Astrocyte (in vitro differentiated cells and primary cell): ENCODE measurements around the gene BBIP1. TPM values are rescaled to one million over a fixed set of nuclear protein-coding genes. Genes with fewer than 3 reads are reported as not detected.
A peak's percentile ranks its signal among the peaks of the same experiment; 100 is the strongest.
"Not testable (repeated sequence)": the region's sequence is repeated elsewhere in the genome, so short reads cannot be mapped to it uniquely, and the experiment has no call there.

Experiments
- DNase-seq: peaks from one replicate; pipeline ENCODE4 v3.0.0-alpha.2; 2010; ENCODE audit warnings: low read depth
- FAIRE-seq: peaks from 2 replicates; lab custom pipeline; 2011; peaks lifted over from hg19 to GRCh38; lab: Jason Lieb, UNC
- H2AFZ ChIP-seq: 2 replicates; pipeline ENCODE4 v1.6.0; 2012; ENCODE audit warnings: low read depth, low read length, inconsistent platforms
- H3K27ac ChIP-seq: 2 replicates; pipeline ENCODE4 v1.5.1; 2011; ENCODE audit warnings: low read depth, low read length, inconsistent platforms
- H3K27me3 ChIP-seq: 2 replicates; pipeline ENCODE4 v1.6.0; 2011; ENCODE audit warnings: low read length, inconsistent platforms; ENCODE audit not compliant: insufficient read depth
- H3K36me3 ChIP-seq: 2 replicates; pipeline ENCODE4 v1.5.1; 2011; ENCODE audit warnings: low read length, inconsistent platforms; ENCODE audit not compliant: insufficient read depth
- H3K4me1 ChIP-seq: 2 replicates; pipeline ENCODE4 v1.5.1; 2011; ENCODE audit warnings: low read length, inconsistent platforms; ENCODE audit not compliant: insufficient read depth
- H3K4me2 ChIP-seq: 2 replicates; pipeline ENCODE4 v1.6.0; 2012; ENCODE audit warnings: low read length, inconsistent platforms
- H3K4me3 ChIP-seq: 2 replicates; pipeline ENCODE4 v1.5.1; 2011; ENCODE audit warnings: low read depth, mild to moderate bottlenecking, low read length, inconsistent platforms; ENCODE audit not compliant: insufficient read depth
- H3K79me2 ChIP-seq: 2 replicates; pipeline ENCODE4 v1.6.0; 2012; ENCODE audit warnings: mild to moderate bottlenecking, low read length, inconsistent platforms; ENCODE audit not compliant: insufficient read depth
- H3K9ac ChIP-seq: 2 replicates; pipeline ENCODE4 v1.6.0; 2012; ENCODE audit warnings: mild to moderate bottlenecking, low read length, inconsistent platforms
- H3K9me3 ChIP-seq: 2 replicates; pipeline ENCODE4 v1.5.1; 2012; ENCODE audit warnings: low read depth, mild to moderate bottlenecking, low read length, inconsistent platforms; ENCODE audit not compliant: insufficient read depth
- H4K20me1 ChIP-seq: 2 replicates; pipeline ENCODE4 v1.6.0; 2012; ENCODE audit warnings: low read length, inconsistent platforms; ENCODE audit not compliant: insufficient read depth
- H3K27ac Mint-ChIP-seq: one replicate; pipeline ENCODE4 v1.8.0; 2021; ENCODE audit warnings: mild to moderate bottlenecking, mixed read lengths; ENCODE audit not compliant: unreplicated experiment
- H3K27me3 Mint-ChIP-seq: one replicate; pipeline ENCODE4 v1.8.0; 2021; ENCODE audit warnings: low read depth, mixed read lengths; ENCODE audit not compliant: unreplicated experiment
- H3K36me3 Mint-ChIP-seq: one replicate; pipeline ENCODE4 v1.8.0; 2021; ENCODE audit warnings: low read depth, mixed read lengths; ENCODE audit not compliant: unreplicated experiment
- H3K4me1 Mint-ChIP-seq: one replicate; pipeline ENCODE4 v1.8.0; 2021; ENCODE audit warnings: low read depth, mixed read lengths; ENCODE audit not compliant: unreplicated experiment
- H3K4me3 Mint-ChIP-seq: one replicate; pipeline ENCODE4 v1.8.0; 2021; ENCODE audit warnings: mild to moderate bottlenecking, moderate library complexity, mixed read lengths; ENCODE audit not compliant: unreplicated experiment
- H3K9me3 Mint-ChIP-seq: one replicate; pipeline ENCODE4 v1.8.0; 2021; ENCODE audit warnings: mild to moderate bottlenecking, mixed read lengths; ENCODE audit not compliant: unreplicated experiment
- EZH2 ChIP-seq: IDR thresholded peaks from 2 replicates; pipeline ENCODE4 v1.6.1; 2012; ENCODE audit warnings: mild to moderate bottlenecking, low read length, inconsistent platforms; ENCODE audit not compliant: insufficient read depth
- total RNA-seq: library from RNA; stranded (reverse); gene quantifications from 2 replicates; pipeline ENCODE4 v1.2.1, GENCODE V29; 2021
- TF ChIP-seq, protein P1 (sequence below): IDR thresholded peaks from 2 replicates; pipeline ENCODE4 v1.5.1; 2011; ENCODE audit warnings: low read depth, mild to moderate bottlenecking, inconsistent platforms, low read length, moderate library complexity; ENCODE audit not compliant: insufficient read depth

BBIP1 gene
- total RNA-seq, 1 donor from 2014 or later, result 24.1 TPM

DNA sequence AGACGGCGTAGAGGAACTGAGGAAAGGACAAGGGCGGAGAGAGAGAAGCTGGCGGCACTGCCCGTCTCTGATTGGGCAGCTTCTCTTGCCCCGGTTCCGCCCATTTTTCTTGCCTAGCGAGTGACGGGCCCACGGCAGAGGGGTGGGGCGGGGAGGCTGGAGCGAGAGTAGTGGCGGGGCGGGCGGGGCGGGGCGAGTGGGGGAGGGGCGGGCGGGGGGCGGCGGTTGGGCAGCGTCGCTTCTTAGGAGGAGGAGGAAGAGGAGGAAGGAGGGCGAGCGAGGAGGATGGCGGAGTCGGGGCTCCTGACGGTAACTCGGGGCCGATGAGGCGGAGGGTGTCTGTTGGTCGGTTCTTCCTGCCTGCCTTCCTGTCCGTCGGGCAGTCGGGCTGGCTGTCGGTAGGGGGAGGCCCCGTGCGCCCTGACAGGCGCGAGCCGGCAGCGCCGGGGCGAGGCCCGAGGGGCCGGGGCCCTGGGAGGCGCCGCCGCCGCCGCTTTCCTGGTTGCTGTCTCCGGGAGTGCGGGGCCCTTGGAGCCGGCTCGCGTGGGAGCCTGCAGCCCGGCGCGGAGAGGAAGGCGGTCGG is 460 bp upstream of the BBIP1 start, which contains the start of gene SHOC2:
TSS of gene SHOC2 (plus strand) at position 256 of the 583 bp plus-strand sequence. CDS start 44,755 bp downstream, outside the sequence.
- H3K27ac Mint-ChIP-seq, result peak within 1 kb of the TSS; percentile 99
- Histone ChIP-seq H3K36me3 (no peaks in the 10 kb centered on the region), H3K9ac (peak within 1 kb of the TSS; percentile 96), H3K27me3 (no peaks in the 10 kb centered on the region), H3K4me1 (peaks cover 20% of the 10 kb centered on the region), H3K9me3 (no peaks in the 10 kb centered on the region), H3K79me2 (peaks cover 46% of the 10 kb centered on the region), H3K27ac (peak within 1 kb of the TSS; percentile 99), H2AFZ (peak within 1 kb of the TSS; percentile 83), H3K4me2 (peak within 1 kb of the TSS; percentile 93), H4K20me1 (peaks cover 34% of the 10 kb centered on the region), H3K4me3 (peak within 1 kb of the TSS; percentile 97)
- peak within 1 kb of the TSS; percentile 100 for H3K4me3 Mint-ChIP-seq
- no peaks in the 10 kb centered on the region for H3K9me3 Mint-ChIP-seq
- no peak for DNase-seq
- FAIRE-seq, result no peak
- TF ChIP-seq EZH2, result no peak
- H3K4me1 Mint-ChIP-seq, result peaks cover 31% of the 10 kb centered on the region
- H3K36me3 Mint-ChIP-seq, result no peaks in the 10 kb centered on the region
- H3K27me3 Mint-ChIP-seq, result no peaks in the 10 kb centered on the region

DNA sequence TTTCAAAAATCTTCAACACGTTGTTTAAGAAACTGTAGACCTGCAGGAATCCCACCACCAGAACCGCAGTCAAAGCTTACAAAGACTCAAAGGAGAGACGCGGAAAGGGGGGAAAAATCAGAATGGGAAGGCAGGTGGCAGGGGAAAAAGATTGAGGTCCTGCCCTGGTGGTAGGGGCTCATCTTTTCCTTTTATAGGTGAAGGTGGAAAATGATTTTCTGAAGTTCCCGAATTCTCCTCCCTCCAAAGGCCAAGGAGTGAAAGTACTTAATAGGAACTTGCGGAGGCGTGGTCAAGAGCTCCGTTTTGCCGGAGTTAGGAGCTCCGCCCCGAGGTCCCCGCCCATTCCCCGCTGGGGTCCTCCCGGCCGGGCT is 724 bp downstream of the BBIP1 start:
- Histone ChIP-seq H3K9me3 (no peaks in the 10 kb centered on the region), H3K36me3 (no peaks in the 10 kb centered on the region), H3K27ac (peak overlapping the region; percentile 99), H2AFZ (peak overlapping the region; percentile 54), H4K20me1 (peaks cover 24% of the 10 kb centered on the region), H3K9ac (peak overlapping the region; percentile 96), H3K4me3 (peak overlapping the region; percentile 87), H3K4me1 (peaks cover 20% of the 10 kb centered on the region), H3K79me2 (peaks cover 34% of the 10 kb centered on the region), H3K4me2 (peak overlapping the region; percentile 93), H3K27me3 (no peaks in the 10 kb centered on the region)
- Mint-ChIP-seq H3K27ac (peak overlapping the region; percentile 91), H3K4me3 (peak overlapping the region; percentile 98), H3K9me3 (no peaks in the 10 kb centered on the region), H3K4me1 (peaks cover 22% of the 10 kb centered on the region), H3K27me3 (no peaks in the 10 kb centered on the region), H3K36me3 (no peaks in the 10 kb centered on the region)
- FAIRE-seq (no peak), DNase-seq (peak; percentile 91)
- no peak for TF ChIP-seq EZH2

DNA sequence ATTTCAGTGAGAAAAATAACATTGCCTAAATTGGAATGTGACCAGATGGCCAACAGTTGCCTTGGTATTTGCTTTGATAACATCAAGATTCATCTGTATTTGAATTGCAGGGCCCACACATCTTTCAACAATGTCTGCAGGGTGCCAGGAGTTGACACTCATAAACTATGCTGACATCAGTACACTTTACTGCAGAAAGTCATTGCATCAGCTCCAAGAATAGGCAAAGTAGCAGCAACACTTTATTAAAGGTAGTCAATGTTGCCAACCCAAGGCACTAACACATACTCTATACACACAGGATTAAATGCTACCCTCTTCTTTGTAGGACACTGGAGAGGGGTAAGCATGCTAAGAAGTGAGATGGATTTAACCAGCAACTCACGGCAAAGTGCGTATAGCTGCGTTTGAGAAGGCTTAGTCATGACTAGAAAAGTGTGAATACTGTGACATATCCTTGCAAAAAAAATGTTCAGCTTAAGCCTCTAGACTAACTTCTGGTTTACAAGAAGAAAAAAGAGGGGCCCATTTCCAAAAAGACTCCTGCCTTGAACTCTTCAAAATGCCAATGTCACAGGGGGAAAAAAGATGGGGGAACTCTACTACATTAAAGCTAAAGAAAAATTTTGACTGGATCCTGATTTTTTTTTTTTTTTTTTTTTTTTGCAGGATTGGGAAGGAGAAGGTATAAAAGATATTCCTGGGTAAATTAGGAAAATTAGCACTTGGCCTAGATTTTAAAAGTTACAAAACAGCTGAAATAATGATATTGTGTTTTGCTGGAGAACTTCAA is 2.2 kb downstream of the BBIP1 start:
- H2AFZ ChIP-seq, result no peak overlapping the region
- H3K27me3 ChIP-seq, result no peaks in the 10 kb centered on the region
- H3K4me3 ChIP-seq, result no peak overlapping the region
- TF ChIP-seq, protein P1, sequence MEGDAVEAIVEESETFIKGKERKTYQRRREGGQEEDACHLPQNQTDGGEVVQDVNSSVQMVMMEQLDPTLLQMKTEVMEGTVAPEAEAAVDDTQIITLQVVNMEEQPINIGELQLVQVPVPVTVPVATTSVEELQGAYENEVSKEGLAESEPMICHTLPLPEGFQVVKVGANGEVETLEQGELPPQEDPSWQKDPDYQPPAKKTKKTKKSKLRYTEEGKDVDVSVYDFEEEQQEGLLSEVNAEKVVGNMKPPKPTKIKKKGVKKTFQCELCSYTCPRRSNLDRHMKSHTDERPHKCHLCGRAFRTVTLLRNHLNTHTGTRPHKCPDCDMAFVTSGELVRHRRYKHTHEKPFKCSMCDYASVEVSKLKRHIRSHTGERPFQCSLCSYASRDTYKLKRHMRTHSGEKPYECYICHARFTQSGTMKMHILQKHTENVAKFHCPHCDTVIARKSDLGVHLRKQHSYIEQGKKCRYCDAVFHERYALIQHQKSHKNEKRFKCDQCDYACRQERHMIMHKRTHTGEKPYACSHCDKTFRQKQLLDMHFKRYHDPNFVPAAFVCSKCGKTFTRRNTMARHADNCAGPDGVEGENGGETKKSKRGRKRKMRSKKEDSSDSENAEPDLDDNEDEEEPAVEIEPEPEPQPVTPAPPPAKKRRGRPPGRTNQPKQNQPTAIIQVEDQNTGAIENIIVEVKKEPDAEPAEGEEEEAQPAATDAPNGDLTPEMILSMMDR, result no peak
- TF ChIP-seq EZH2, result no peak
- H3K4me2 ChIP-seq, result peak overlapping the region; percentile 93
- H3K4me1 Mint-ChIP-seq, result peaks cover 21% of the 10 kb centered on the region
- H3K9ac ChIP-seq, result peak overlapping the region; percentile 48
- no peaks in the 10 kb centered on the region for H3K9me3 ChIP-seq
- H3K79me2 ChIP-seq, result peaks cover 19% of the 10 kb centered on the region
- no peaks in the 10 kb centered on the region for H3K27me3 Mint-ChIP-seq
- peak; percentile 90 for DNase-seq
- no peaks in the 10 kb centered on the region for H3K9me3 Mint-ChIP-seq
- H4K20me1 ChIP-seq, result peaks cover 12% of the 10 kb centered on the region
- H3K27ac ChIP-seq, result peak overlapping the region; percentile 57
- peak overlapping the region; percentile 98 for H3K4me3 Mint-ChIP-seq
- H3K27ac Mint-ChIP-seq, result peak overlapping the region; percentile 87
- peak; percentile 29 for FAIRE-seq
- peaks cover 25% of the 10 kb centered on the region for H3K4me1 ChIP-seq
- H3K36me3 ChIP-seq, result no peaks in the 10 kb centered on the region
- no peaks in the 10 kb centered on the region for H3K36me3 Mint-ChIP-seq

DNA sequence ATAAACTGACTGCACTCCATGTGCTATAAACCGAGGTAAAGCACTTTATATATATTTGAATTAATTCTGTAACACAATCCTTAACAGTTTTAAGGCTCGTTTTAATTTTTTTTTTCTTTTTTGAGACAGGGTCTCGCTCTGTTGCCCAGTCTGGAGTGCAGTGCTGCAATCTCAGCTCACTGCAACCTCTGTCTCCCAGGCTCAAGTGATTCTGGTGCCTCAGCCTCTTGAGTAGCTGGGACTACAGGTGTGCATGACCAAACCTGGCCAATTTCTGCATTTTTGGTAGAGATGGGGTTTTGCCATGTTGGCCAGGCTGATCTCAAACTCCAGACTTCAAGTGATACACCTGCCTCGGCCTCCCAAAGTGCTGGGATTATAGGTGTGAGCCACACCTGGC is 3.4 kb downstream of the BBIP1 start:
- peaks cover 21% of the 10 kb centered on the region for H3K4me1 Mint-ChIP-seq
- peaks cover 25% of the 10 kb centered on the region for H3K4me1 ChIP-seq
- H4K20me1 ChIP-seq, H3K79me2 ChIP-seq, H3K9me3 ChIP-seq, DNase-seq, H3K27me3 ChIP-seq, H3K27ac ChIP-seq, H3K27me3 Mint-ChIP-seq, H3K27ac Mint-ChIP-seq, H3K36me3 Mint-ChIP-seq, H2AFZ ChIP-seq, H3K4me3 ChIP-seq, FAIRE-seq, H3K4me3 Mint-ChIP-seq, H3K9me3 Mint-ChIP-seq, H3K9ac ChIP-seq, H3K4me2 ChIP-seq, H3K36me3 ChIP-seq: not testable (repeated sequence)
